ENCODE data around the gene FBLIM1. TPM values are rescaled to one million over a fixed set of nuclear protein-coding genes. Genes with fewer than 3 reads are reported as not detected.

The FBLIM1 gene, protein sequence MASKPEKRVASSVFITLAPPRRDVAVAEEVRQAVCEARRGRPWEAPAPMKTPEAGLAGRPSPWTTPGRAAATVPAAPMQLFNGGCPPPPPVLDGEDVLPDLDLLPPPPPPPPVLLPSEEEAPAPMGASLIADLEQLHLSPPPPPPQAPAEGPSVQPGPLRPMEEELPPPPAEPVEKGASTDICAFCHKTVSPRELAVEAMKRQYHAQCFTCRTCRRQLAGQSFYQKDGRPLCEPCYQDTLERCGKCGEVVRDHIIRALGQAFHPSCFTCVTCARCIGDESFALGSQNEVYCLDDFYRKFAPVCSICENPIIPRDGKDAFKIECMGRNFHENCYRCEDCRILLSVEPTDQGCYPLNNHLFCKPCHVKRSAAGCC
- 112 TPM for polyA plus RNA-seq (2013, experiment 1 of 2)
- 108 TPM for polyA plus RNA-seq (2013, experiment 2 of 2)

- H3K36me3 ChIP-seq (ENCODE audit: control insufficient read depth in 1 of 2, insufficient read depth in 2 of 2, low read depth in 1 of 2, low read length in 2 of 2) = peaks cover 0 to 5% of the 10 kb centered on the region in 2 experiments
- peak within 1 kb of the TSS; percentile 78 for H3K9ac ChIP-seq (ENCODE audit: low read length)
- peak within 1 kb of the TSS; percentile 51 to 91 for H3K23ac ChIP-seq (ENCODE audit: low read length in 2 of 2)
- no peaks in the 10 kb centered on the region for H3K9me3 ChIP-seq (ENCODE audit: control insufficient read depth, low read length)
- peak within 1 kb of the TSS; percentile 81 for H2AK5ac ChIP-seq (ENCODE audit: low read length, severe bottlenecking)
- peak within 1 kb of the TSS; percentile 94 for H4K8ac ChIP-seq (ENCODE audit: low read length)
- peak within 1 kb of the TSS; percentile 62 to 99 for H3K14ac ChIP-seq (ENCODE audit: low read length in 2 of 2)
- H2BK120ac ChIP-seq (ENCODE audit: low read depth, low read length) = peak within 1 kb of the TSS; percentile 97
- H3K27ac ChIP-seq (ENCODE audit: low read length, poor library complexity, severe bottlenecking) = peak within 1 kb of the TSS; percentile 44
- peak within 1 kb of the TSS; percentile 96 for H4K91ac ChIP-seq (ENCODE audit: low read length)
- peak within 1 kb of the TSS; percentile 96 for H2BK15ac ChIP-seq (ENCODE audit: low read depth, poor library complexity, severe bottlenecking)
- DNase-seq = no peak
- peak within 1 kb of the TSS; percentile 80 to 99 for H2BK12ac ChIP-seq (ENCODE audit: low read length in 2 of 2)
- peak within 1 kb of the TSS; percentile 1 for H2AFZ ChIP-seq (ENCODE audit: low read depth, low read length)
- H3K4me2 ChIP-seq (ENCODE audit: low read length, poor library complexity, severe bottlenecking) = peak within 1 kb of the TSS; percentile 84
- H3K4ac ChIP-seq (ENCODE audit: low read depth in 1 of 2, low read length in 2 of 2) = peak within 1 kb of the TSS; percentile 68 to 88
- H3K27me3 ChIP-seq (ENCODE audit: control insufficient read depth in 1 of 2, insufficient read depth in 1 of 2, low read length in 2 of 2) = peaks cover 0 to 2% of the 10 kb centered on the region in 2 experiments
- H3K79me1 ChIP-seq (replicated peaks; ENCODE audit: low read length, poor library complexity, severe bottlenecking) = no peaks in the 10 kb centered on the region
- peak within 1 kb of the TSS; percentile 81 for H2BK5ac ChIP-seq (ENCODE audit: low read depth, low read length, poor library complexity, severe bottlenecking)
- peak within 1 kb of the TSS; percentile 79 to 86 for H3K4me3 ChIP-seq (ENCODE audit: insufficient read depth in 1 of 2, low read depth in 1 of 2, low read length in 2 of 2)
- peaks cover 24% of the 10 kb centered on the region for H3K4me1 ChIP-seq (ENCODE audit: control insufficient read depth, insufficient read depth, low read depth, low read length)
- WGBS = 0% methylated on average over 4 of the region's 58 CpGs
- peak within 1 kb of the TSS; percentile 91 to 95 for H3K18ac ChIP-seq (ENCODE audit: low read depth in 1 of 2, low read length in 2 of 2)
Observed at GRCh38 chr1:15758343-15758931, at the start of gene FBLIM1. TSS of gene FBLIM1 (plus strand) at chr1:15758795. CDS start at chr1:15764984, 6,189 bp downstream.

GRCh38 chr1:15709226-15709625 lies 49.4 kb upstream of the FBLIM1 start:
- no peak for DNase-seq
- WGBS = 100% methylated on average over 4 of the region's 4 CpGs
- H2AK5ac ChIP-seq (ENCODE audit: low read length, severe bottlenecking) = no peak overlapping the region
- no peak overlapping the region for H3K4ac ChIP-seq (ENCODE audit: low read depth in 1 of 2, low read length in 2 of 2)
- H3K27ac ChIP-seq (ENCODE audit: low read length, poor library complexity, severe bottlenecking) = no peak overlapping the region
- peaks cover 35% of the 10 kb centered on the region for H3K79me1 ChIP-seq (replicated peaks; ENCODE audit: low read length, poor library complexity, severe bottlenecking)
- H3K4me1 ChIP-seq (ENCODE audit: control insufficient read depth, insufficient read depth, low read depth, low read length) = peaks cover 4% of the 10 kb centered on the region
- H4K8ac ChIP-seq (ENCODE audit: low read length) = no peak overlapping the region
- no peaks in the 10 kb centered on the region for H3K9me3 ChIP-seq (ENCODE audit: control insufficient read depth, low read length)
- no peak overlapping the region for H3K4me2 ChIP-seq (ENCODE audit: low read length, poor library complexity, severe bottlenecking)
- no peak overlapping the region for H3K14ac ChIP-seq (ENCODE audit: low read length in 2 of 2)
- no peak overlapping the region for H2AFZ ChIP-seq (ENCODE audit: low read depth, low read length)
- H4K91ac ChIP-seq (ENCODE audit: low read length) = no peak overlapping the region
- no peak overlapping the region for H2BK120ac ChIP-seq (ENCODE audit: low read depth, low read length)
- H3K18ac ChIP-seq (ENCODE audit: low read depth in 1 of 2, low read length in 2 of 2) = no peak overlapping the region
- H3K27me3 ChIP-seq (ENCODE audit: control insufficient read depth in 1 of 2, insufficient read depth in 1 of 2, low read length in 2 of 2) = no peaks in the 10 kb centered on the region
- no peak overlapping the region for H3K9ac ChIP-seq (ENCODE audit: low read length)
- no peak overlapping the region for H2BK12ac ChIP-seq (ENCODE audit: low read length in 2 of 2)
- no peak overlapping the region for H2BK15ac ChIP-seq (ENCODE audit: low read depth, poor library complexity, severe bottlenecking)
- peaks cover 19 to 39% of the 10 kb centered on the region in 2 experiments for H3K36me3 ChIP-seq (ENCODE audit: control insufficient read depth in 1 of 2, insufficient read depth in 2 of 2, low read depth in 1 of 2, low read length in 2 of 2)
- H3K4me3 ChIP-seq (ENCODE audit: insufficient read depth in 1 of 2, low read depth in 1 of 2, low read length in 2 of 2) = no peak overlapping the region
- no peak overlapping the region for H2BK5ac ChIP-seq (ENCODE audit: low read depth, low read length, poor library complexity, severe bottlenecking)
- H3K23ac ChIP-seq (ENCODE audit: low read length in 2 of 2) = no peak overlapping the region

DNA sequence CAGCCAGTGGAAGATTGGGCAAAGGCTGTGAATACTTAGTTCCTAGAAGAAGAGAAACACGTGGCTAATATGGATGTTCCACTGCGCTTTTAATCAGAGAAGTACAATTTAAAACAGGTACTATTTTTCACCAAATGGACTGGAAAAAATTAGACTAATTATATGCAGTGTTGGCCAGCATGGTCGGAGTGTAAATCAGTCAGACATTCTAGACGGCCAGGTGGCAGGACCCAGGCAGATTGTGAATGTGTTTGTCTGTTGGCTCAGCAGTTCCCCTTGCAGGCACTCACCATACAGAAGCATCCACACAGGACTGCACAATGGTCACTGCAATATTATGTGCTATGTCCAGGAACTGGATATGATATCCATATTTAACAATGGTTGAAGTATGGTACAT lies 46.4 kb upstream of the FBLIM1 start:
- peaks cover 19 to 35% of the 10 kb centered on the region in 2 experiments for H3K36me3 ChIP-seq (ENCODE audit: control insufficient read depth in 1 of 2, insufficient read depth in 2 of 2, low read depth in 1 of 2, low read length in 2 of 2)
- H2BK5ac ChIP-seq (ENCODE audit: low read depth, low read length, poor library complexity, severe bottlenecking) = no peak overlapping the region
- no peak overlapping the region for H3K23ac ChIP-seq (ENCODE audit: low read length in 2 of 2)
- H3K4me3 ChIP-seq (ENCODE audit: insufficient read depth in 1 of 2, low read depth in 1 of 2, low read length in 2 of 2) = no peak overlapping the region
- H4K91ac ChIP-seq (ENCODE audit: low read length) = no peak overlapping the region
- H2AK5ac ChIP-seq (ENCODE audit: low read length, severe bottlenecking) = no peak overlapping the region
- H3K9me3 ChIP-seq (ENCODE audit: control insufficient read depth, low read length) = no peaks in the 10 kb centered on the region
- no peaks in the 10 kb centered on the region for H3K27me3 ChIP-seq (ENCODE audit: control insufficient read depth in 1 of 2, insufficient read depth in 1 of 2, low read length in 2 of 2)
- H3K9ac ChIP-seq (ENCODE audit: low read length) = no peak overlapping the region
- peaks cover 38% of the 10 kb centered on the region for H3K79me1 ChIP-seq (replicated peaks; ENCODE audit: low read length, poor library complexity, severe bottlenecking)
- 85% methylated on average over 2 of the region's 4 CpGs for WGBS
- H2BK120ac ChIP-seq (ENCODE audit: low read depth, low read length) = no peak overlapping the region
- H3K18ac ChIP-seq (ENCODE audit: low read depth in 1 of 2, low read length in 2 of 2) = no peak overlapping the region
- H3K4ac ChIP-seq (ENCODE audit: low read depth in 1 of 2, low read length in 2 of 2) = no peak overlapping the region
- no peak overlapping the region for H2BK15ac ChIP-seq (ENCODE audit: low read depth, poor library complexity, severe bottlenecking)
- no peak overlapping the region for H2BK12ac ChIP-seq (ENCODE audit: low read length in 2 of 2)
- H3K4me2 ChIP-seq (ENCODE audit: low read length, poor library complexity, severe bottlenecking) = no peak overlapping the region
- H3K4me1 ChIP-seq (ENCODE audit: control insufficient read depth, insufficient read depth, low read depth, low read length) = no peaks in the 10 kb centered on the region
- no peak for DNase-seq
- H3K14ac ChIP-seq (ENCODE audit: low read length in 2 of 2) = no peak overlapping the region
- no peak overlapping the region for H3K27ac ChIP-seq (ENCODE audit: low read length, poor library complexity, severe bottlenecking)
- no peak overlapping the region for H2AFZ ChIP-seq (ENCODE audit: low read depth, low read length)
- no peak overlapping the region for H4K8ac ChIP-seq (ENCODE audit: low read length)

DNA sequence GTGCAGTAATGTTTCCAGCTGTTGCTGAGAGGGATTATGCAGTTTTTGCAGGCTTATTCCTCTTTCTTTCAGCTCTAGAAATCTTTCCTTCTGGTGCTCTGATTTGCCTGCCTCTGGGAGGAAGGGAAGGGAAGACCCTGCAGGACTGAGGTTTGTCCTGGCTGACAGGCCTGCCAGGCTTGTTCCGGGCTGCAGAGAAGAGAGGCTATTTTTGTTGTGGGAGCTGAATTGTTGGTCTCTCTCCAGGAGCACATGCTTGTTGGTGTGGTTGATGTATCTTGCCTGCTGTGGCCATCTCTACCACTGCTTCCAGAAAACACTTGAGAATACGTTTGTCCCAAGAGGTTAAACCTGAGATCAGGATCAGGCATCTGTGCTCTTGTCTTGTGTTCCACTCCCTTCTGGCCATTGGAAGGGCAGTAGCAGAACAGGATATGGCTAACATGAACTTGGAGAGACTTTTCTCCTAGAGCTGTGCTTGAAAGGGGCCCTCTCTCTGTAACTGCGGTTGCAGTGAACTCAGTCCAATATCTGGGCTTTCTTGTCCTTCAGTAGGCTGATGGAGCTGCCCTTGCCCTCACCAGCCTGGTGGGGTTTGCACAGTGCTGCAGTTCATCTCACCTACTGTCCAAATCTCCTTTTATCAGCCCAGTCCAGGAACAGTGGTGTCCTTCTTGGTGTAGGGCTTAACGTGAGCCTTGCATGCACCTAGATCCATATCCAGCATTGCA lies 44.0 kb upstream of the FBLIM1 start:
- Histone ChIP-seq H2AFZ (ENCODE audit: low read depth, low read length) (no peak overlapping the region), H2BK120ac (ENCODE audit: low read depth, low read length) (no peak overlapping the region), H3K4me2 (ENCODE audit: low read length, poor library complexity, severe bottlenecking) (no peak overlapping the region), H4K91ac (ENCODE audit: low read length) (peak overlapping the region; percentile 22), H3K4me1 (ENCODE audit: control insufficient read depth, insufficient read depth, low read depth, low read length) (no peaks in the 10 kb centered on the region), H3K4me3 (ENCODE audit: insufficient read depth in 1 of 2, low read depth in 1 of 2, low read length in 2 of 2) (no peak overlapping the region), H3K4ac (ENCODE audit: low read depth in 1 of 2, low read length in 2 of 2) (no peak overlapping the region), H3K36me3 (ENCODE audit: control insufficient read depth in 1 of 2, insufficient read depth in 2 of 2, low read depth in 1 of 2, low read length in 2 of 2) (peaks cover 37 to 44% of the 10 kb centered on the region in 2 experiments), H3K79me1 (replicated peaks; ENCODE audit: low read length, poor library complexity, severe bottlenecking) (peaks cover 29% of the 10 kb centered on the region), H3K27ac (ENCODE audit: low read length, poor library complexity, severe bottlenecking) (no peak overlapping the region), H2AK5ac (ENCODE audit: low read length, severe bottlenecking) (no peak overlapping the region), H3K9me3 (ENCODE audit: control insufficient read depth, low read length) (no peaks in the 10 kb centered on the region), H4K8ac (ENCODE audit: low read length) (no peak overlapping the region), H3K23ac (ENCODE audit: low read length in 2 of 2) (peak overlapping the region in 1 of 2 experiments; percentile 11), H2BK12ac (ENCODE audit: low read length in 2 of 2) (no peak overlapping the region), H3K9ac (ENCODE audit: low read length) (peak overlapping the region; percentile 6), H2BK5ac (ENCODE audit: low read depth, low read length, poor library complexity, severe bottlenecking) (no peak overlapping the region), H2BK15ac (ENCODE audit: low read depth, poor library complexity, severe bottlenecking) (no peak overlapping the region), H3K14ac (ENCODE audit: low read length in 2 of 2) (no peak overlapping the region), H3K27me3 (ENCODE audit: control insufficient read depth in 1 of 2, insufficient read depth in 1 of 2, low read length in 2 of 2) (no peaks in the 10 kb centered on the region), H3K18ac (ENCODE audit: low read depth in 1 of 2, low read length in 2 of 2) (no peak overlapping the region)
- peak; percentile 54 for DNase-seq
- WGBS = 78% methylated on average over 4 of the region's 4 CpGs
